Activated naive CD8-positive, alpha-beta T cell treated with anti-CD3 and anti-CD28 coated beads, Interleukin-2, amount 10 ng/mL, durations not matched to agents 7 days and 5 days (primary cell): ENCODE results near the gene GTF3C2. TPM values are rescaled to one million over a fixed set of nuclear protein-coding genes. Genes with fewer than 3 reads are reported as not detected.
A peak's percentile ranks its signal among the peaks of the same experiment; 100 is the strongest.
"Not testable (repeated sequence)": the region's sequence is repeated elsewhere in the genome, so short reads cannot be mapped to it uniquely, and the experiment has no call there.

Experiments used
- ATAC-seq: fragments of 150-1000 bp; cut with Tn5 transposase; one replicate; pipeline ENCODE4 v1.10.0; 2021; ENCODE audit warnings: low read depth, moderate library complexity
- POLR2A ChIA-PET: fragments of 350-600 bp; sonication (Branson Sonifier 250); formaldehyde crosslinking; loops from one replicate; lab custom pipeline; 2021; ENCODE audit warnings: antibody characterized with exemption; lab: Charles Lee
- DNase-seq: peaks from one replicate; pipeline ENCODE4 v3.0.0; 2021
- H3K27ac Mint-ChIP-seq: one replicate; pipeline ENCODE4 v1.8.0; 2022; ENCODE audit warnings: mild to moderate bottlenecking, mixed read lengths
- H3K27me3 Mint-ChIP-seq: one replicate; pipeline ENCODE4 v1.8.0; 2022; ENCODE audit warnings: mild to moderate bottlenecking, moderate library complexity, mixed read lengths
- H3K36me3 Mint-ChIP-seq: one replicate; pipeline ENCODE4 v1.8.0; 2021; ENCODE audit warnings: mild to moderate bottlenecking, mixed read lengths
- H3K4me1 Mint-ChIP-seq: one replicate; pipeline ENCODE4 v1.8.0; 2021; ENCODE audit warnings: mixed read lengths
- H3K4me3 Mint-ChIP-seq: one replicate; pipeline ENCODE4 v1.8.0; 2022; ENCODE audit warnings: mild to moderate bottlenecking, moderate library complexity, mixed read lengths
- H3K9me3 Mint-ChIP-seq: one replicate; pipeline ENCODE4 v1.8.0; 2021; ENCODE audit warnings: mixed read lengths
- total RNA-seq, 2 experiments: library from RNA; stranded (reverse); gene quantifications; one replicate each; pipeline ENCODE4 v1.2.3, GENCODE V29; 2021

Gene GTF3C2
- total RNA-seq, 2 experiments from 2014 or later = 66.4 to 70.8 TPM

DNA sequence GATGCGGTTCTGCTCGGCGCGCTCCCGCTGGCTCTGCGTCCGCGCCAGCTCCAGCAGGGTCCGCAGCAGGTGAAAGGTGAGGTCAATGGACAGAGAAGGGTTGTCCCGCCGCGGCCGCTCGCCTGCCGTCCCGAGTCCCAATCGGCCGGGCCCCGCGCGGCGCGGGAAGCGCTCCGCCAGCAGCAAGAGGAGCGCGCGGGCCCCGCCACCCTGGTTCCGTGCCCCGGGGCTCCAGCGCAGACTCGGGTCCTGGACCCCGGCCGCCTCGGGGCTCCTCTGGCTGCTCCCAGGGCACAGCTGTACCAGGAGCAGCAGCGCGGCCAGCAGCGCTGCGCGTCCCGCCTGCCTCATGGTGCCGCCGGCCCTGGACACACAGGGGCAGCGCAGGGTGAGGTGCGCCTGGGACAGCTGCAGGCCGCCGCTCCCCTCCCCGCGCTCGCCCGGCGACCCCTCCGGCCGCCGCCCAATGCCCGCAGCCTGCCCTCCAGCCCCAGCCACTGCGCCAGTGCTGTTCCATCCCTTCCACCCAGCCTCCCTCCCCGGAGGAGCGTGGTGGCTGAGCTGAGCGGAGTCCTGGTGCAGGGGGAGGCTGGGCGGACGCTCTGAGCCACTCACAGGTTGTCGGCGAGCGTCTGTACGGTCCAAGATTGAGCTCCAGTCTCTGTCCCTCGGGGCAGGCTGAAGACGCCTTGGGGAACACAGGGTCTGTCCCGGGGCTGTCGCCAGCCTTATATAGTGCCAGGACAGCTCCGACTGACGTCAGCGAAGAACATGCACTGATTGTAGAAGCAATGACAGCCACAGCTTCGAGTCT, 48.8 kb downstream of the GTF3C2 start:
- ATAC-seq = no peak
- peaks cover 5% of the 10 kb centered on the region for H3K4me1 Mint-ChIP-seq
- H3K4me3 Mint-ChIP-seq = peak overlapping the region; percentile 49
- H3K9me3 Mint-ChIP-seq = no peaks in the 10 kb centered on the region
- POLR2A ChIA-PET = interaction anchor here (0.7 kb wide), 1 partner anchor 1130 kb away, joined by 3 read pairs; no protein-coding TSS in a partner anchor
- DNase-seq = no peak
- peaks cover 14% of the 10 kb centered on the region for H3K27me3 Mint-ChIP-seq
- peaks cover 7% of the 10 kb centered on the region for H3K36me3 Mint-ChIP-seq
- no peak overlapping the region for H3K27ac Mint-ChIP-seq

DNA sequence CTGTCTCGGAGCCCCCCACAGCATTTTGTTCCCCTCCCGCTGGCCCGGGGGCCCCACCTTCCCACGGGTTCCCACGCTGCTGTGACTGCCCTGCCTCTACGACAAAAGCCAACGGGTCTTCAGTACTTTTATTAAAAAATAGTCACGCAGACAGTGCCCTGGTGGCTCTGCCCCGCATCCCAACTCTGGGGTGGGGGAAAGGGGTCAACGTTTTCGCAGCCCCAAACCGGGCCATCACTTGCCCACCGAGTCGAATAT, 49.3 kb downstream of the GTF3C2 start:
- H3K4me1 Mint-ChIP-seq = peaks cover 7% of the 10 kb centered on the region
- H3K27me3 Mint-ChIP-seq = peaks cover 14% of the 10 kb centered on the region
- no peaks in the 10 kb centered on the region for H3K9me3 Mint-ChIP-seq
- peaks cover 7% of the 10 kb centered on the region for H3K36me3 Mint-ChIP-seq
- ATAC-seq (no peak), DNase-seq (no peak)
- no peak overlapping the region for H3K27ac Mint-ChIP-seq
- peak overlapping the region; percentile 49 for H3K4me3 Mint-ChIP-seq
- POLR2A ChIA-PET = no interaction called here

DNA sequence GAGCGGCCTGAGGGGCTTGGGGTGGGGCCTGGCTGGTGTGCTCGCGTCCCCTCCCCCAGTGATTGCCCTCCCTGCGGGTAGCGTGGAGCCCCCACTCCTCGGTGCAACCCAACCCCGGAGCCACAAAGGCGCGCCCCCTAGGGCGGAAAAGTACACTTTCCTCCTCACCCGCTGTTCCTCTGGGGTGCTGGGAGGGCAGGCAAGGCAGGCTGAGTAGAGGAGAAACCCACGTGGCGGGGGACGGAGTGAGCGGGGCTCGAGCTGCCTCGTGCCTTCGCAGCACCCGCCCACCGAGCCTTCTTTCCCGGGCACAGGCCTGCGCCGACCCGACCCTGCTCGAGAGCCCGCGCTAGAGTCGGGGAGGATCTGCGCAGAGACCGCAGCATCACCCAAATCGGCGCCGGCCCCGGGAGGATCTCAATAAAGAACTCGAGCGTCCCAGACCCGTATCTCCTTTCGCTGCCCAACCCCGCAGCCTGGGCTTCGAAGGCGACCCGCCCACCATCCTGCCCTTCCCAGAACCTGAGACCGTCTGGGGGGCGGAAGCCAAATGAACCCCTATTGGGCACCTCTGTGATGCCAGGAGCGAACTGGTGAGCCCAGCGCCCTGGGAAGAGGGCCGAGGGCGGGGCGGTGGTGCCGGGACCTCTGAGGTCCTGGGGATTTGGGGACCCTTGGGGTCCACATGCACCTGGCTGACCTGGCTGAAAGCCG, 49.8 kb downstream of the GTF3C2 start:
- Mint-ChIP-seq H3K4me3 (peak overlapping the region; percentile 70), H3K9me3 (no peaks in the 10 kb centered on the region), H3K36me3 (peaks cover 7% of the 10 kb centered on the region), H3K27ac (no peak overlapping the region), H3K4me1 (peaks cover 7% of the 10 kb centered on the region), H3K27me3 (peaks cover 14% of the 10 kb centered on the region)
- POLR2A ChIA-PET = no interaction called here
- ATAC-seq = peak; percentile 58
- peak; percentile 66 for DNase-seq

DNA sequence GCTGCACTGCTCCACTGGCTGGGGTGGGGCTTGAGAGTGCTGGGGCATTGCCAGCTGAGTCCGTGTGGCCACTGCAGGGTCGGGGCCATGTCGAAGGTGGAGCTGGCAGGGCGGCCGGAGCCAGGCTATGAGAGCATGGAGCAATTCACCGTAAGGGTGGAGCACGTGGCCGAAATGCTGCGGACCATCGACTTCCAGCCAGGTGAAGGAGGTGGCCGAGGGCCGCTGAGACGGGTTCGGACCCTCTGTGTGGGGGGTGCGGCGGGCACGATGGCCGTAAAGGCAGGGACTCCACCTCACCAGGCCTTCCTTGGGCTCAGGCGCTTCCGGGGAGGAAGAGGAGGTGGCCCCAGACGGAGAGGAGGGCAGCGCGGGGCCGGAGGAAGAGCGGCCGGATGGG, 50.4 kb downstream of the GTF3C2 start:
- Mint-ChIP-seq H3K9me3 (no peaks in the 10 kb centered on the region), H3K4me3 (peak overlapping the region; percentile 70), H3K27me3 (peaks cover 14% of the 10 kb centered on the region), H3K36me3 (peaks cover 7% of the 10 kb centered on the region), H3K27ac (no peak overlapping the region), H3K4me1 (peaks cover 7% of the 10 kb centered on the region)
- DNase-seq (no peak), ATAC-seq (peak; percentile 46)
- POLR2A ChIA-PET = no interaction called here

DNA sequence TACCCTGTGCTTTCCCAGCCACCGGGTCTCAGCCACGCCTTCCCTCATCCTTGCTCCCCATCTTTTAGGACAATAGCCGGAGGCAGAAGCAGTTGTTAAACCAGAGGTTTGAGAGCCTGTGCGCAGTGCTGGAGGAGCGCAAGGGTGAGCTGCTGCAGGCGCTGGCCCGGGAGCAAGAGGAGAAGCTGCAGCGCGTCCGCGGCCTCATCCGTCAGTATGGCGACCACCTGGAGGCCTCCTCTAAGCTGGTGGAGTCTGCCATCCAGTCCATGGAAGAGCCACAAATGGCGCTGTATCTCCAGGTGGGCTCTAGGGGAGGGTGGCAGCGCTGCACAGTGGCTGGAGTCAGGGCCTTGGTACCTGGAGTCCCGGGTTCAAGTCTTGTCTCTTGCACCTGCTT, 51.0 kb downstream of the GTF3C2 start:
- Mint-ChIP-seq H3K36me3 (peaks cover 7% of the 10 kb centered on the region), H3K4me1 (peaks cover 7% of the 10 kb centered on the region), H3K9me3 (no peaks in the 10 kb centered on the region), H3K27ac (no peak overlapping the region), H3K4me3 (no peak overlapping the region), H3K27me3 (peaks cover 14% of the 10 kb centered on the region)
- POLR2A ChIA-PET = no interaction called here
- DNase-seq (no peak), ATAC-seq (no peak)

DNA sequence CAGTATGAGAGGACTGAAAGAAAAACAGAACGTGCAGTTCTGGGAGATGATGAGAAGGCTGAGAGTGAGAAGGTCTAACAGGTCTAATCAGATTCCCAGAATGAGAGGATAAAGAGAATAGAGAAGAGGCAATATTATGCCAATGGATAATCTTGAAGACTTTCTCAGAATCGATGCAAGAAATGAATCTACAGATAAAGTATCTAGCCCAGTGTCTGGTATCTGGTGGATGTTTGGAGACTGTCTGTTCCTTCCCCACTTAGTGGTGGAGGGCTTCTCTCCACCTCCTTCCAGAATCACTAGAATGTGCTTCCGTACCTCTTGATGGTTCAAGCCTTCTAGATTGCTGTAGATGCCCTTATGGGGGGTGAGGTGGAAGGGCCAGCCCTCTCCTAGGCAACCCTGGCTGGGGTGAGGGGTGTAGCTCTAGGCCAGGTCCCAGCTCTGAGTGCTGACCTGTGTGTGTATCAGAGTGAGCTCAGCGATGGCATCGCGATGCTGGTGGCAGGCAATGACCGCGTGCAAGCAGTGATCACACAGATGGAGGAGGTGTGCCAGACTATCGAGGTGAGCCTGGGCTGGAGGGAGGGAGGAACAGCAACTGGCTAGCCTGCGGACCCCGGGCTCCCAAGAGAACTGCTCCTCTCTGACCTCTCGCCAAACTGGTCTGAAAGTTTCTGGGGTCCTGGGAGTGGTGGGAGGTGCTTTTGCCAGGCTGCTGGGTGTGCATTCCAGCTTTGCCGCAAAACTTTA, 51.9 kb downstream of the GTF3C2 start:
- Mint-ChIP-seq H3K9me3 (no peaks in the 10 kb centered on the region), H3K27ac (peak overlapping the region; percentile 30), H3K36me3 (peaks cover 6% of the 10 kb centered on the region)

DNA sequence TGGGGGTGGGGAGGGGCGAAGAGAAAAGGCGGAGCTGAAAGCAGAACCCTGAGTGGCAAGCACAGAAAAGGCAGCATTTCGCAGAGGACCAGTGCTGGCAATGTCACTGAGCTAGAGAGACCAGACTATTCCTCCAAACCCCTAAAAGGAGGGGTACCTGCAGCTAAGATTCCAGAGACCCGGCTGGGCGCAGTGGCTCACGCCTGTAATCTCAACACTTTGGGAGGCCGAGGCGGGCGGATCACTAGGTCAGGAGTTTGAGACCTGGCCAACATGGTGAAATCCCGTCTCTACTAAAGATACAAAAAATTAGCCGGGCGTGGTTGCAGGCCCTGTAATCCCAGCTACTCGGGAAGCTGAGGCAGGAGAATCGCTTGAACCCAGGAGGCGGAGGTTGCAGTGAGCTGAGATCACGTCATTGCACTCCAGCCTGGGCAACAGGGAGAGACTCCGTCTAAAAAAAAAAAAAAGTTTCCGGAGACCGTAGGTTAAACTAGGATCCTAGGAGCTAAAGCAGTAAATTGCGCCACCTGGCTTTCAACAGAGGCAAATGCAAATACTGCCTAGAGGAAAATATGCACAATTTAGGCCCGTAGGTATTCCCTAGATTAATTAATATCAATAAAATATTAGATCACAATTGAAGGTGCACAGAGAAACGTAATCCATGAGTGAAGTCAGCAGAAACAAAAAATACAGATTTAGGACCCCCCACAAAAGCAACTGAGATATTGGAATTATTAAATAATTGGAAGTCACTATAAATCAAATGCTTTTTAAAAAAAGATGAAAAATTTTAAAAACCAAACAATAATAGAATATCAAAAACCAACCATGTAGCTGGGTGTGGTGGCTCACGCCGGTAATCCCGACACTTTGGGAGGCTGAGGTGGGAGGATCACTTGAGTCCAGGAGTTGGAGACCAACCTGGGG, 53.2 kb downstream of the GTF3C2 start:
- Mint-ChIP-seq H3K27ac (peak overlapping the region; percentile 54), H3K36me3 (no peaks in the 10 kb centered on the region), H3K27me3 (peaks cover 17% of the 10 kb centered on the region), H3K9me3 (no peaks in the 10 kb centered on the region), H3K4me1 (peaks cover 7% of the 10 kb centered on the region), H3K4me3 (peak overlapping the region; percentile 73)
- POLR2A ChIA-PET = interaction anchor here (0.6 to 1.1 kb wide), 5 partner anchors 40 to 252 kb away, joined by 3 to 5 read pairs (median 3); partner anchors contain the start of genes AGBL5, CAD, PPM1G and SLC30A3
- ATAC-seq = peak; percentile 56
- peak; percentile 49 for DNase-seq

More for the DNA sequence above, 51.9 kb downstream of the GTF3C2 start:
- DNase-seq = no peak
- Mint-ChIP-seq H3K4me3 (no peak overlapping the region), H3K27me3 (peaks cover 14% of the 10 kb centered on the region), H3K4me1 (peaks cover 7% of the 10 kb centered on the region)
- POLR2A ChIA-PET = no interaction called here
- no peak for ATAC-seq

DNA sequence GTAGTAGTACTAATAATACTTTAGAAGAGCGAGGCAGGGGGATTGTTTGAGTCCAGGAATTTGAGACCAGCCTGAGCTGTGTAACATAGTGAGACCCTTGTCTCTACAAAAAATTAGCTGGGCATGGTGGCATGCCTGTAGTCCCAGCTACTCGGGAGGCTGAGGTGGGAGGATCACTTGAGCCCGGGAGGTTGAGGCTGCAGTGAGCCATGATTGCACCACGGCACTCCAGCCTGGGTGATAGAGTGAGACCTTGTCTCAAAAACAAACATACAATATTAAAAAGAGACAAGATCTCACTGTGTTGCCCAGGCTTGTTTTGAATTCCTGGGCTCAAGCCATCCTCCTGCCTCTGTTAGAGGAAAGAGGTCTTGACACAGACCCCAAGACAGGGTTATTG, 56.0 kb downstream of the GTF3C2 start:
- ATAC-seq, H3K4me1 Mint-ChIP-seq, DNase-seq, H3K4me3 Mint-ChIP-seq, H3K36me3 Mint-ChIP-seq, H3K9me3 Mint-ChIP-seq, H3K27ac Mint-ChIP-seq: not testable (repeated sequence)
- peaks cover 14% of the 10 kb centered on the region for H3K27me3 Mint-ChIP-seq
- POLR2A ChIA-PET = interaction anchor here (1.1 kb wide), 1 partner anchor 69 kb away, joined by 3 read pairs; no protein-coding TSS in a partner anchor

DNA sequence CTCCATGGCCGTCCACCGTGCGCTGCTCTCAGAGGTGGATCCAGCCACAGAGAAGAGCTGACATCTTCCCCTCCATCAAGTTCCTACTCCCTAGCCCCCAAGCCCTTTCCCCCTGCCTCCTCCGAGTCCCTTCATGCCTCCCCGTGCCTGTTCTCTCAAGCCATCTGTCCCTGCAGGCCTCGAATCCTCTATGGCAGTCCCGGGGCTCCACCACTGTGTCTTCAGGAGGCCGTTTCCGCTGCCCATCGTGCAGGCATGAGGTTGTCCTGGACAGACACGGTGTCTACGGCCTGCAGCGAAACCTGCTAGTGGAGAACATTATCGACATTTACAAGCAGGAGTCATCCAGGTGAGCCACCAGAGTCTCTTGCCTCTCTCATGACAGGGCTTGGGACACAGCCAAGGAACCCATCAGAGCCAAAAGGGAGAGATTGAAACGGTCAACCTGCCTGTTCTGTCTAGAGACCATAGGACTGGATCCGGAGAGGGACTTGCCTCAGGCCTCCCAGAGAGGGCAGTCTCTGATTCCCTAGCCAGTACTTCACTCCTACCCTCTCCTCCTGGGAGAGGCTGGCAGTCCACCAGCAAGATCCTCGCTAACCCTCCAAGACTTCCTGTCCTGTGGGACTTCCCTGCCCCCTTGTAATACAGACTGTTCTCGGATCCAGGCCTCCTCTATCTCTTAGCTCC, 58.0 kb downstream of the GTF3C2 start:
- H3K4me1 Mint-ChIP-seq = peaks cover 5% of the 10 kb centered on the region
- no peak for DNase-seq
- no peaks in the 10 kb centered on the region for H3K36me3 Mint-ChIP-seq
- no peak overlapping the region for H3K4me3 Mint-ChIP-seq
- H3K27me3 Mint-ChIP-seq = peaks cover 8% of the 10 kb centered on the region
- POLR2A ChIA-PET = no interaction called here
- no peak for ATAC-seq
- H3K9me3 Mint-ChIP-seq = no peaks in the 10 kb centered on the region
- no peak overlapping the region for H3K27ac Mint-ChIP-seq

DNA sequence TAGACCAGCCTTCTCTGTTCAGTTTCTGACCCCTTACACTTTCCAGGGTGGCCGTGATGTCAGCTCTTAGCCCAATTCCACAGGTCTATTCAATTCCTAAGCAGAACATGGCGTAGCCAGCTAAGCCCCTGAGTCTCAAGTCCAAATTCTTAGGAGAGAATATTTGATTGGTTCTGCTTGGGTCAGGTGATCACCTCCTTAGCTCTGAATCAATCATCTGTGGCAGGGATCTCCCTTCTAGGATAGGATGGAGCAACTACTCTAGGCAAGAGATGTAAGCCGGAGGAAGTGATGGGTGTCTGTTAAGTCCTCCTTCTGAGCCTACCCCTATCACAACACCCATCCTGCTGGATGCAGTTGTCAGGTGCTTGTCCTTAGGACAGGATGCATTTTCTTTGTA, 59.4 kb downstream of the GTF3C2 start:
- POLR2A ChIA-PET = no interaction called here
- no peaks in the 10 kb centered on the region for H3K36me3 Mint-ChIP-seq
- H3K9me3 Mint-ChIP-seq = no peaks in the 10 kb centered on the region
- no peak overlapping the region for H3K4me3 Mint-ChIP-seq
- H3K27me3 Mint-ChIP-seq = peaks cover 20% of the 10 kb centered on the region
- H3K27ac Mint-ChIP-seq = no peak overlapping the region
- no peaks in the 10 kb centered on the region for H3K4me1 Mint-ChIP-seq
- no peak for DNase-seq
- no peak for ATAC-seq

DNA sequence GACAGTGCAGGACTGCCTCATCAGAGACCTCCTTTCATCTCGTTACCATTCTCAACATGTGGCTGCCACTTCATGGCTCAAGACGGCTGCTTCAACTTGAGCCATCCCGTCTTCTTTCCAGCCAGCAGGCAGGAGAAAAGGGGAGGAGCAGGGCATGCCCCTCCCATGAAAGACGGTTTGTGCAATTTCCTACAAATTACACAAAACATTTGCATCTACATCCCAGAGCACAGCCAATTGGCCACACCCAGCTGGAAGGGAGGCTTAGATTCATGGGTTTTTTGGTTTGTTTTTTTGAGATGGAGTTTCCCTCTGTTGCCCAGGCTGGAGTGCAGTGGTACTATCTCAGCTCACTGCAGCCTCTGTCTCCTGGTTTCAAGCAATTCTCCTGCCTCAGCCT, 60.1 kb downstream of the GTF3C2 start:
- peaks cover 28% of the 10 kb centered on the region for H3K27me3 Mint-ChIP-seq
- no peaks in the 10 kb centered on the region for H3K9me3 Mint-ChIP-seq
- H3K27ac Mint-ChIP-seq = no peak overlapping the region
- no peak overlapping the region for H3K4me3 Mint-ChIP-seq
- no peaks in the 10 kb centered on the region for H3K4me1 Mint-ChIP-seq
- ATAC-seq (no peak), DNase-seq (no peak)
- POLR2A ChIA-PET = no interaction called here
- no peaks in the 10 kb centered on the region for H3K36me3 Mint-ChIP-seq

DNA sequence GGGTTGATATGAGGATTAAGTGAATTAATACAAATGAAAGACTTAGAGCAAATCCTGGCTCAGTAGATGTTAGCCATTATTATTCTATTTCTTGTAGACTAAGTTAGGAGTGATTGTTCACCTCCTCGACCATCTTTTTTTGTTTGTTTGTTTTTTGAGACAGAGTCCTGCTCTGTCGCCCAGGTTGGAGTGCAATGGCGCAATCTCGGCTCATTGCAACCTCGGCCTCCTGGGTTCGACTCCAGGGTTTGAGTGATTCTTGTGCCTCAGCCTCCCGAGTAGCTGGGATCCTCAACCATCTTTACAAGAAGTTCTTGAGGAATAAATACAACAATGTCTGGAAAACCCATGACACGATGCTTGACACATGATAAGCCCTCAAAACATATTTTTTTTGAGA, 61.6 kb downstream of the GTF3C2 start:
- H3K4me1 Mint-ChIP-seq = no peaks in the 10 kb centered on the region
- no peak overlapping the region for H3K4me3 Mint-ChIP-seq
- DNase-seq = no peak
- H3K27ac Mint-ChIP-seq = no peak overlapping the region
- ATAC-seq = no peak
- H3K9me3 Mint-ChIP-seq = no peaks in the 10 kb centered on the region
- H3K27me3 Mint-ChIP-seq = peaks cover 29% of the 10 kb centered on the region
- POLR2A ChIA-PET = no interaction called here
- no peaks in the 10 kb centered on the region for H3K36me3 Mint-ChIP-seq
